Measurements from ENCODE around the gene BBS9. TPM values are rescaled to one million over a fixed set of nuclear protein-coding genes. Genes with fewer than 3 reads are reported as not detected.

The BBS9 gene
- total RNA-seq, 4 donors from 2014 or later: 22.0 to 72.5 (median 35.9) TPM

Small RNA genes within 50 kb of the gene (small RNA-seq; reads per million reads assigned to genes)
- gene AC007312.1 (not detected), gene AC074338.1 (not detected), gene RNA5SP229 (not detected)

Other genes with a start within 250 kb of the BBS9 start
- gene KBTBD2, start 237.8 kb upstream of the BBS9 start, total RNA-seq: 10 to 100 TPM; 29.1 to 46.7 (median 42.7) TPM
- 100 to 1,000 TPM; 262 to 522 (median 320) TPM for gene FKBP9, start 172.1 kb upstream of the BBS9 start, total RNA-seq
- 10 to 100 TPM; 18.6 to 41.3 (median 26.8) TPM for gene NT5C3A, start 66.8 kb upstream of the BBS9 start, total RNA-seq
- 10 to 100 TPM in 3 of 4 donors, 1 to 10 TPM in 1; 7.5 to 22.9 (median 16.9) TPM for gene RP9, start 20.2 kb upstream of the BBS9 start, total RNA-seq

Measured in tibial nerve (tissue), 4 donors.